Loucy (cell line): Measurements from ENCODE around the gene PWWP3B.

Experiments used
- H2AFZ ChIP-seq: fragments of 200-600 bp; sonication (generic); 2 replicates; pipeline ENCODE4 v1.6.0; 2016; ENCODE audit warnings: antibody characterized with exemption, mild to moderate bottlenecking, low read length, moderate library complexity
- H3F3A ChIP-seq: fragments of 200-600 bp; 2 replicates; pipeline ENCODE4 v1.6.0; 2016; ENCODE audit warnings: antibody characterized with exemption, low read depth, mild to moderate bottlenecking
- H3K27me3 ChIP-seq: fragments of 200-600 bp; sonication (generic); 2 replicates; pipeline ENCODE4 v1.6.1; 2014; ENCODE audit warnings: low read length, mild to moderate bottlenecking; ENCODE audit not compliant: insufficient read depth, poor library complexity, severe bottlenecking
- H3K36me3 ChIP-seq: fragments of 200-600 bp; sonication (generic); 2 replicates; pipeline ENCODE4 v1.6.1; 2016; ENCODE audit warnings: low read length; ENCODE audit not compliant: insufficient read depth
- H3K4me1 ChIP-seq: fragments of 200-600 bp; sonication (generic); 2 replicates; pipeline ENCODE4 v1.5.1; 2014; ENCODE audit warnings: low read length, mild to moderate bottlenecking; ENCODE audit not compliant: insufficient read depth, poor library complexity, severe bottlenecking
- H3K4me2 ChIP-seq: fragments of 200-600 bp; sonication (generic); 2 replicates; pipeline ENCODE4 v1.6.0; 2014; ENCODE audit warnings: antibody characterized with exemption, low read length, low read depth, mild to moderate bottlenecking; ENCODE audit not compliant: poor library complexity, severe bottlenecking
- H3K4me3 ChIP-seq: fragments of 200-600 bp; sonication (generic); 2 replicates; pipeline ENCODE4 v1.5.1; 2014; ENCODE audit warnings: low read length, mild to moderate bottlenecking, mixed read lengths; ENCODE audit not compliant: poor library complexity, severe bottlenecking
- H3K79me2 ChIP-seq: fragments of 200-600 bp; sonication (generic); 2 replicates; pipeline ENCODE4 v1.6.1; 2014; ENCODE audit warnings: low read length; ENCODE audit not compliant: insufficient read depth
- H3K9ac ChIP-seq: fragments of 200-600 bp; sonication (generic); 2 replicates; pipeline ENCODE4 v1.6.0; 2014; ENCODE audit warnings: mild to moderate bottlenecking, low read depth, low read length, moderate library complexity; ENCODE audit not compliant: poor library complexity, severe bottlenecking
- H3K9me2 ChIP-seq: fragments of 200-600 bp; sonication (generic); replicated peaks from 2 replicates; pipeline ENCODE4 v1.6.1; 2016; ENCODE audit warnings: low read depth, low read length, mixed read lengths
- H3K9me3 ChIP-seq: fragments of 200-600 bp; sonication (generic); 2 replicates; pipeline ENCODE4 v1.6.1; 2014; ENCODE audit warnings: mild to moderate bottlenecking, antibody characterized with exemption, low read length, low read depth; ENCODE audit not compliant: insufficient read depth
- H4K20me1 ChIP-seq: fragments of 200-600 bp; sonication (generic); 2 replicates; pipeline ENCODE4 v1.6.0; 2014; ENCODE audit warnings: antibody characterized with exemption, low read length, mild to moderate bottlenecking; ENCODE audit not compliant: insufficient read depth, poor library complexity, severe bottlenecking
- CTCF ChIP-seq: fragments of 200-600 bp; sonication (generic); conservative IDR thresholded peaks from 2 replicates; pipeline ENCODE4 v1.5.1; 2014; ENCODE audit warnings: mild to moderate bottlenecking, antibody characterized with exemption, low read length
- EZH2phosphoT487 ChIP-seq: fragments of 200-600 bp; IDR thresholded peaks from 2 replicates; pipeline ENCODE4 v1.6.1; 2018; ENCODE audit warnings: antibody characterized with exemption, mild to moderate bottlenecking, moderate library complexity, borderline replicate concordance

PWWP3B gene

GRCh38 chrX:106150701-106151100, 17.4 kb upstream of the PWWP3B start:
- Histone ChIP-seq H3K79me2 (no peaks in the 10 kb centered on the region), H2AFZ (no peak overlapping the region), H3F3A (no peaks in the 10 kb centered on the region), H3K27me3 (no peaks in the 10 kb centered on the region), H3K9me3 (no peaks in the 10 kb centered on the region), H3K4me2 (no peak overlapping the region), H3K4me1 (no peaks in the 10 kb centered on the region), H3K9ac (no peak overlapping the region), H3K36me3 (no peaks in the 10 kb centered on the region), H3K9me2 (no peaks in the 10 kb centered on the region), H4K20me1 (no peaks in the 10 kb centered on the region), H3K4me3 (no peak overlapping the region)
- TF ChIP-seq CTCF (no peak), EZH2phosphoT487 (no peak)

GRCh38 chrX:106159861-106160282, 8.2 kb upstream of the PWWP3B start:
- no peak overlapping the region for H3K4me2 ChIP-seq
- H2AFZ ChIP-seq, result no peak overlapping the region
- no peaks in the 10 kb centered on the region for H3K27me3 ChIP-seq
- H3K79me2 ChIP-seq, result no peaks in the 10 kb centered on the region
- no peak overlapping the region for H3K9ac ChIP-seq
- no peaks in the 10 kb centered on the region for H4K20me1 ChIP-seq
- H3F3A ChIP-seq, result no peaks in the 10 kb centered on the region
- no peaks in the 10 kb centered on the region for H3K9me3 ChIP-seq
- H3K4me1 ChIP-seq, result no peaks in the 10 kb centered on the region
- H3K9me2 ChIP-seq, result no peaks in the 10 kb centered on the region
- H3K36me3 ChIP-seq, result no peaks in the 10 kb centered on the region
- TF ChIP-seq EZH2phosphoT487, result no peak
- no peak for TF ChIP-seq CTCF
- H3K4me3 ChIP-seq, result no peak overlapping the region

- H3K9ac ChIP-seq, result no peak overlapping the region
- no peak overlapping the region for H3K4me2 ChIP-seq
- H3K9me3 ChIP-seq, result no peaks in the 10 kb centered on the region
- H3K27me3 ChIP-seq, result no peaks in the 10 kb centered on the region
- H3K36me3 ChIP-seq, result no peaks in the 10 kb centered on the region
- TF ChIP-seq CTCF (peak; percentile 40), EZH2phosphoT487 (no peak)
- no peaks in the 10 kb centered on the region for H3K4me1 ChIP-seq
- H3K9me2 ChIP-seq, result no peaks in the 10 kb centered on the region
- H3K4me3 ChIP-seq, result no peak overlapping the region
- no peaks in the 10 kb centered on the region for H3K79me2 ChIP-seq
- no peaks in the 10 kb centered on the region for H4K20me1 ChIP-seq
- no peaks in the 10 kb centered on the region for H3F3A ChIP-seq
- H2AFZ ChIP-seq, result no peak overlapping the region
These were observed 2.2 kb downstream of the PWWP3B start for GRCh38 chrX:106170318-106170717.
